ENCODE data around the gene MEAK7.

The MEAK7 gene

DNA sequence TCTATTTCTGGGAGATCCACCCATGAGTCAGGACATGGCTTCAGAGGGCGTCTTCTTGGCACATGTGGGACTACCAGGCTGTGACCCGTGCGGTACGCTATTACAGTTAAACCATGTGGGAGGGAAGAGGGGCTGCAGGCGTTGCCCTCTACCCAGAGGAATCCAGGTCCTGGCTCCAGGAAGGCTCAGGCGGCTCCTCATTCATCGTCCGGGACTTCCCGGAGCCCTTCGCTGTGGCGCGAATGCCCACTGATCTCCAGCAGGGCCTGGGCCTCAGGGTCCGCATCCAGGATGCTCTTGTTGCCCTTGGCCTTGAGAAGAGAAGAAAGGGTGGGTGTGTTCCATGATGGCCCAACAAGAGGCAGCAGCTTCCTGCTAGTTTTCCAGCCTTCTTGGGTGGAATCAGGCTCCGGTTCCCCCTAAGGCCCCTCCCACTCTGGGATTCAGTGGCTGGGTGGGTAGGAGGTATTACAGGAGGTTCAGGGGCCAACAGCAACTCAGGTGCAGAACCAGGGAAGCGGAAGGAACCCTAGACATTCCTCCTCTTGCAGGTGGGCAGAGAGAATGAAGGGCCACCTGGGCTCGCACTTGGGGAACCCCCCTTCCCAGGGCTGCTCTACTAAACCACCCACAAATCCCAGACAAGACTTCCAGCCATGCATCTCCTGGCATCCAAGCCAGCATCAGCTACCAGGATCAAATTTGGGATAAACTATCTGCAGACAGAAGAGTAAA is 24.6 kb downstream of the MEAK7 start:
- in situ Hi-C loops (cut with MboI; ENCODE audit: low sequenced_read_pairs): loop anchor here (10.0 to 25.0 kb wide), 2 partner anchors 195 to 518 kb away; partner anchors contain the start of genes NECAB2 and OSGIN1

DNA sequence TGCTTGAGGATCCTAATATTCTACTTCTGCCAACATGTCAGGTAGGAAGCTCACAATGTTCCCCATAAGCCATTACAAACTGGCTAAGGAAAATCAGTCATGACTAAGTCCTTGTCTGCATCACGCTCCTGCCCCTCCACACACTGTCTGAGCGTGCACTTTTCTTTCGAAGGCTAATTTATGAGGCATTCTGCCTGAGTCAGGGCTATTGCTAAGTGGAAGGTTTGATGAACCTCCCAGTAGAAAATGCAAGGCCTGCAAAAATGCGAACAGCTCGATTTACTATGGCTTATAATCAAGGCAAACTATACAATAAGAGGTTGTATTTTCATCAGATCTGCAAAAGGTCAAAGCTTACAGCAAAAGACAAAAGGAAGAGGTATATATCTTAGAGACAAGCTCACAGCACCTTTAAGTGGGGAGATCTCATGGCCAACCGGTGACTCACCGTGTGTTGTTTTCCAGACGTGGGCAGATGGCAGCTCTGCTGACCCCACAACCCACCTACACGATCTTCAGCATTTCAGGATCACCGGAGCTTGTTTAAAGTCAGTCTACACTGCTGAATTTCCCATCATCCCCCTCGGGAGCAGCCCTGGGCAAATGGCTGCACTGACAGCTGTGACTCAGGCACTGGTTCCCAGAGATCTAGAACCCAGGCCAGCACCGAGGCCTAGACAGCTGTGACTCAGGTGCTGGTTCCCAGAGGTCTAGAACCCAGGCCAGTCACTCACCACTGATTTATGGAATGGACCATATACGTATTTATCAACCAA is 26.1 kb downstream of the MEAK7 start:
- in situ Hi-C loops (cut with MboI; ENCODE audit: low sequenced_read_pairs): loop anchor here (25.0 kb wide), 1 partner anchor 516 kb away; the partner anchor contains the start of genes NECAB2 and OSGIN1

DNA sequence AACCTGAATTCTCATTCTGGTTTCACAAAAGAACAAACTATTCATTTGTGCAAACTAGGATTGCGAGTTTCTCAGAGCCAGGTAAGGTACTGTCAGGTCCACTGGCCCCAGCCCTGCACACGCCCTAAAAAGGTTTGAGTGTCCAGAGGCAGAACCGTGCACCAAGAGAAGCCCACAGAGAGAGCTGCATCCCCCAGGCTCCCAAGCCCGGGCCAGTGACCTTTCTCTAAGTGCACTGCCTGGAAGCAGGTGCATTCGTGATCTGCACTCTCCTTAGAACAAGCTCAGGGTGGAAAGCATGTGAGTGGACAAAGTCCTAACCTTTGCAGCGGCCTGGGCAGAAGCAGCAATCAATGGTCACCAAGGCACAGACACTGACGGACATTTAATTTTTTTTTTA is 26.8 kb downstream of the MEAK7 start:
- in situ Hi-C loops (cut with MboI; ENCODE audit: low sequenced_read_pairs): loop anchor here (25.0 kb wide), 1 partner anchor 515 kb away; the partner anchor contains the start of genes NECAB2 and OSGIN1

DNA sequence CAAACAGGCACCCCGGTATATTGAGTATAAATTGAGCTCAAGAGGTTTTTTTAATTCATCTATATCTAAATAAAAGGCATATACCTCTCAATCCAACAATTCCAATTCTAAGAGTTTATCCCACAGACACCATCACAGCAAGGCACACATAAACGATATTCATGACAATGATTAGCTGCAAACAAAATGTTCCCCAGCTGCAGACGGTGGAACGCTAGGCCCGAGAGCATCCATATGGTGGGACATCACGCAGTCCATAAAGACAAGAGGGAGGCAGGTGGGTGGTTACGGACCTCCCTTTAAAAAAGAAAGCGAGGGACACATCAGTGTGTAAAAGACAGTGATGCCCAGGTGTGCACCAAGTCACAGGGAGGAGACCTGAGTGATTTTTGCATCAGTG is 28.1 kb downstream of the MEAK7 start:
- in situ Hi-C loops (cut with MboI; ENCODE audit: low sequenced_read_pairs): loop anchor here (25.0 kb wide), 1 partner anchor 514 kb away; the partner anchor contains the start of genes NECAB2 and OSGIN1

DNA sequence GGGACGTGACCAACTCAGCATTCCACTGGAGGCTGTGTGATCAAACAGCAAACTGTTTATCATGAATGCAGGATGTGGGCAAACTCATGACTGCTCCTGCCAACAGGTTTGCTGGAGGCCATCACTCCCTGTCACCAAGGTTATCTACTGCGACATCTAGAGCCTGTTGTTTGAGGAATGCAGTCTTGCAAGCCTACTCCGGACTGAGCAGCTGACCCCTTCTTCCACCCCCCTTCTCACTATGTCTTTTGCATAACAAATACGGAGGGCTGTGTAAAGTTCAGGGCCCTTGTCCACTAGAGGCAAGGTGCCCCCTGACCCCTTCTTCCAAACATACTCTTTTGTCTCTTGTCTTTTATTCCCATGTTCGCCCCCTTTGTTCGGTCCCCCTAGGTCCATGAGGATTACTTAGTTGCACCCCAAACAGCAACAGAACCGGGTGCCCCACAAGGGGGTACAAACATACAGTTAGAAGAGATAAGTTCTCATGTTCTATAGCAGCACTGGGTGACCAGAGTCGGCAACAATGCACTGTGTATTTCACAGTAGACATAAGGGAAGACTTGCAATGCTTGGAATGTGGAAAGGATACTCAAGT is 28.7 kb downstream of the MEAK7 start:
- in situ Hi-C loops (cut with MboI; ENCODE audit: low sequenced_read_pairs): loop anchor here (25.0 kb wide), 1 partner anchor 513 kb away; the partner anchor contains the start of genes NECAB2 and OSGIN1

DNA sequence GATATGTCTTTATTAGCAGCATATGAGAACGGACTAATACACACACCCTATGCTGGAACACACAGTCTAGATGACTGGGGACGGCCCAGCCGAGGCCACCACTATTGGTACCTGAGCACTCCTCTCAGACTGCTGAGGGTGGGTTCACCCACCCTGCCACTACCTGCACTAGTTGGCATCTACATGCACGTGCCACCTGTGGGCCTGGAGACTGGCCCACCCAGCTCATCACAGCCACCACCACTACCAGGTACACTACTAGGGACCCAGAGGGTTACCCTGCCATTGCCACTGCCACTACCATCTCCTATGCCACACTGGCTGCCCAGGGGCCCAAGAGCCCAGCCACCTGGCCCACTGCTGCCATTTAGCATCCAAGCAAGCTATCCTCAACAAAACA is 32.5 kb downstream of the MEAK7 start:
- in situ Hi-C loops (cut with MboI; ENCODE audit: low sequenced_read_pairs): no loop called here

DNA sequence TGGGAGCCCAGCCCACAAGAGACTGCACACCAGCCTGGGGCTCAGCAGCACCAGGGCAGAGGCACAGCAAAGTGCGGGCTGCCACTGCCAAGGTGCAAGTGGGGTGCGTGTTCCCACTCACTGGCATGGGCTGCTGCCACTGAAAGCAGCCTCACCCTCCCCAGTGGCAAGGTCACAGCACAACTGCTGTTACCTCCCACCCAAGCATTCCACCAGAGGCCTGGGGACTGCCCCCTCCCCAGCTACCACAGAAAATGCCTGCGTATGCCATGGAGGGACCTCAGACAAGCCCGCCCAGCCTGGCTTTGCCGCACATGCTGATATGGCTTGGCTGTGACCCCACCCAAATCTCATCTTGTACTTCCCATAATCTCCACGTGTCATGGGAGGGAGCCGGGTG is 33.1 kb downstream of the MEAK7 start:
- in situ Hi-C loops (cut with MboI; ENCODE audit: low sequenced_read_pairs): no loop called here

DNA sequence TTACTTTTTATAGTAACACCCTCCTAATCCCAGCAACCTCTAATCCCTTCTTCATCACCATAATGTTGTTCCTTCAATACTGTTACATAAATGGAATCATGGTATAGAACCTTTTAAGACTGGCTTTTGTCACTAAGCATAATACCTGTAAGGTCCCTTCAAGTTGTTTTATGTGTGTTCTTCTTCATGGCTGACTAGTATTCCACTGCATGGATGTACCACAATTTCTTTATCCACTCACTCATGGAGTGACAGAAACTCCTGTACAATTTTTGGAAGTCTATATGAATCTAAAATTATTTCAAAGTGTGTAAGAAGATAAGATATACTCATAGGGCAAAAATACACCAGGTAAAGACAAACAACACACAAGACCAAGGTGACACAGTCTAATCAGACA is 36.8 kb downstream of the MEAK7 start:
- in situ Hi-C loops (cut with MboI; ENCODE audit: low sequenced_read_pairs): no loop called here

DNA sequence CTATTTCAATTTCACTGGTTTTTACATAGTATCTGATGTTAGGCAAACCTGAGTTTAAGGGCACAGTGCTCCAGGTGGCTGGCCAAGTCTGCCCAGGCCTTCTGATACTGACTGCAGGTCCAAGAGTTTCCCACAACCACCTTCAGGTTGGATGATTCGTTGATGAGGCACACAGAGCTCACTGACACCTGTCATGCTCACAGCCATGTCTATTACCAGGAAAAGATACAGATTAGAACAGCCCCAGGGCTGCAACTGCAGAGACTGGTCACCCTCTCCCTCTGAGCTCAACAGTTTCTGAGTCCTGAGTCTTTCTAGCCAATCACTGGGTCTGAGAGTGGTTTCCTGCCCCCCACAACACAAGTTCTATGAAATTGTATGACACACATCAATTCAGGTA is 37.2 kb downstream of the MEAK7 start:
- in situ Hi-C loops (cut with MboI; ENCODE audit: low sequenced_read_pairs): no loop called here

DNA sequence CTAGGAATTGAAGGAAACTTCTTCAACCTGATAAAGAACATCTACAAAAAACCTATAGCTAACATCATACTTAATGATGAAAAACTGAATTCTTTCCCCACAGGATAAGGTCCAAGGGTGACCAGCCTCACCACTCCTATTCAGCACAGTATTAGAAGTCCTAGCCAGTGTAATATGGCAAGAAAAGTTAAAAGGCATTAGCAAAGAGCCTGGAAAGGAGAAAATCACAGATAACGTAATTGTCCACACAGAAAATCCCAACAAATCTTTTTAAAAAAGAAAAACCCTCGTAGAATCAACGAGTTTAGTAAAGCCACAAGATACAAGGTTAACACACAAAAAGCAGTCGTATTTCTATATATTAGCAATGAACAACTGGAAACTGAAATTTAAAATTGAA is 37.8 kb downstream of the MEAK7 start:
- in situ Hi-C loops (cut with MboI; ENCODE audit: low sequenced_read_pairs): no loop called here

DNA sequence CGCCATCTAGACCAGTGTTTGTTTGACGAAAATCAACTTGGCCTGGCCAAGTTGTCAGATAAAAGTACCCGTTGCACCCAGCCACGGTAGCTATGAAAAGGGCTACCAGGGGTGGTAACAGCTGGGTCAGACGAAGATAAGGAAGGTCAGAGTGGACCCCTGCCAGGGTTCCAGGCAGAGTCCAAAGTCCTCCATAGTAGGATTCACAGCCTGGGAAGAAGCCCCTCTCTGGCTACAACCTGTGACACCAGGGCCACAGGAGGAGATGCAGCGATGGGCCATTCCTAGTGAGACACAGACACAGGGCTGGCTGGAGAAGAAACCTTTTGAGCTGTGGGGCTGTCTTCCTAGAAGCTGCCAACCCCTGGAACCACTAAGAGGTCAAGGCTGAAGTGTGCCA is 39.3 kb downstream of the MEAK7 start:
- in situ Hi-C loops (cut with MboI; ENCODE audit: low sequenced_read_pairs): no loop called here

DNA sequence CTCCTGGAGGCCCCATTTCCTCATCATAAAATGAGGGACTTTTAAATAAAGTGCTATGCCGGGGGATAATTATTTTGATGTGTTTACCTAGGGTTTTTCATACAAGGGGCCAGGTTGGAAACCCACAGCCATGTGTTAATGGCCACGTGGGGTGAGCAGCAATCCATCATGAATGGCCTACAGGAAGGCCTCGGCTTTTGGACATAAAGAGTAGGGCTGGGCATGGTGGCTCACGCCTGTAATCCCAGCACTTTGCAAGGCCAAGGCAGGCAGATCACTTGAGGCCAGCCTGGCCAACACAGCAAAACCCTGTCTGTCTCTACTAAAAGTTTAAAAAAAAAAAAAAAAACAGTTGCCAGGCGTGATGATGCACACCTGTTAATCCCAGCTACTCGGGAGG is 40.3 kb downstream of the MEAK7 start:
- in situ Hi-C loops (cut with MboI; ENCODE audit: low sequenced_read_pairs): no loop called here

DNA sequence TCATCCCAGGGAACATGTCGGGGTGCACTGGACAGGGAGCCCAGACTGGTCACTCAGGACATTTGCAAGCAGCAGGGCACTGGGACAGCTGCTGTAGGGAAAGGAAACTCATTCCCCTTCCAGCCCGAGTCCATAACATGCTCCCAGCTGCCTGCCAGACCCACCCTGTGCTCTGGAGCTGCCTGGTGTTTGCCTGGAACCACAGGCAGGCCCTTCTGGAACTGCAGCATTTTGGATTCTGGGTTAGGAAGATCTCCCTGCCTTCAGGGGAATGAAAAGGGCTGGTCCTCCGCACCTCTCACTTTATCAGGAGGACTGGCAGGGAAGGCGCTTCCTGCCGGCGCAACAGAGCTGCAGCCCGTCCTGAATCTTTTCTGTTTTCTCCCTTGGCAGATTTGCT is 41.2 kb downstream of the MEAK7 start:
- in situ Hi-C loops (cut with MboI; ENCODE audit: low sequenced_read_pairs): no loop called here

DNA sequence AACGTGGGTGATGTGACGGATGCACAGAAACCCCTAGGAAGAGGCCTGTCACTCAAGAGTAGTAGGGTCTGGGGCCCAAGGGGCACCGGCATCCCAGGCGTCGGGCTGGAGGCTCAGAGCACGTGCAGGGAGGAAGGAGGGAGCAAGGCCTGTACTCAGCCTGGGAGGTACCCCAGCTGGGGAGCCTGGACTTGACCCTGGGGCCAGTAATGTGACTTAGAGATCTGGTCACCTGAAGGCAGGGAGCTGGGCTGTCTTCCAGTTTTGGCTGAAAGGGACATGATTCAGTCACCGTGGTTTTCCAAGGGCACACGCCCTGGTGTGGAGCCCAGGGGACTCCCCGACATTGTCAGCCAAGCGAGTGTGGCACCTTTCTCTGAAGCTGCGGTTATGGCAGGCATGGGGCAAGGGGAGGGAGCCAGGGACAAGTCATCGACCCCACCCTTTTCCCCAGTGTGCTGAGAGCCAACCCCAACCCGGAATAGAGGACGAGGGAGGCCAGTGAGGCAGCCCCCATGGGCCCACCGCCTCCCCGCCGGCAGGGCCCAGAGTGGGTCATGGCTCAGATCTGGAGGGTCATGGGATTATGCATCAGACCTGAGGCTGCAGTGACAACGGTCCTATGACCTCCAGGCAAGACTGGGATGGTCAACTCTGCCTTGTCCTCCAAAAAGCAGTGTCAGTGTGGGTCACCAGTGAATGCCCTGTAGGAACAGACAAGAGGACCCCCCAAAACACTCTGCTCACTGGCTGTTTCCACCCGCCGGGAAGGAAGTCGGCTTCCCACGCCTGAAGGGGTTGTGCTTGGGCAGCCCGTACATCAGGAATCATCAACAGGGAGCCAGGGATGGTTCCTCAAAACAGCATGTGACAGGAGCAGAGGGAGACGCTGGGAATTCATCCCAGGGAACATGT is 41.9 kb downstream of the MEAK7 start:
- in situ Hi-C loops (cut with MboI; ENCODE audit: low sequenced_read_pairs): no loop called here

DNA sequence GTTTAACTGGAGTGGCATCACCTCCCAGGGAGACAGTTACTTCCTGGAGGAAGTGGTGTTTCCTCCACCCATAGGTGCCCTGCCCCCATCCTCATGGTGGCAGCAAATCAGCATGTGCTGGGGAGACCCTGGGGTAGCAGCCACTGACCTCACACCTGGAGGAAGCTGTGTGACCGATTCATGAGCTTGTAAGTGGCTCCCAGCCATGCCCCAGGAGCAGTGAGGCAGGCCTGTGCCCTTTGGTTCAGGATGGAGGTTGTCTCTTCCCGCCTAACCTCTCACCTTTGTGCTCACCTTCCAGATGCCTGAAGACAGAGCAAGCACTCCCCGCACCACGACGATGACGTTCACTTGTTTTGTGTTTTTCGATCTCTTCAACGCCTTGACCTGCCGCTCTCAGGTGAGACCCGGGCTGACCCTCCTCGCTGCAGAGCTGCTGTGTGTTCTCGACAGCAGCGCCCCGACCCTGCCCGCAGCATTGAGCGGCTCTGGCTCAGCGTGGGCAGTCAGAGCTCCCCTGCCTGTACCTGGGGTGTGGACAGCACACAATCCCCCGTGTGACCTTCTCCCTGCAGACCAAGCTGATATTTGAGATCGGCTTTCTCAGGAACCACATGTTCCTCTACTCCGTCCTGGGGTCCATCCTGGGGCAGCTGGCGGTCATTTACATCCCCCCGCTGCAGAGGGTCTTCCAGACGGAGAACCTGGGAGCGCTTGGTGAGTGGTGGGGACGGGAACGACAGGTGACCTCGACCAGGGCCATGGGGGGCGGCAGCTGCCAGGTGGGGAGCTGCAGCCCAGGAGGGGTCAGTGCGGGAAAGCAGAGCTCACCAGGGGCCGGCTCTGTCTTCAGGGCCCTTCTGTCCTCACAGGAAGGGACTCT is 42.8 kb downstream of the MEAK7 start:
- in situ Hi-C loops (cut with MboI; ENCODE audit: low sequenced_read_pairs): no loop called here

DNA sequence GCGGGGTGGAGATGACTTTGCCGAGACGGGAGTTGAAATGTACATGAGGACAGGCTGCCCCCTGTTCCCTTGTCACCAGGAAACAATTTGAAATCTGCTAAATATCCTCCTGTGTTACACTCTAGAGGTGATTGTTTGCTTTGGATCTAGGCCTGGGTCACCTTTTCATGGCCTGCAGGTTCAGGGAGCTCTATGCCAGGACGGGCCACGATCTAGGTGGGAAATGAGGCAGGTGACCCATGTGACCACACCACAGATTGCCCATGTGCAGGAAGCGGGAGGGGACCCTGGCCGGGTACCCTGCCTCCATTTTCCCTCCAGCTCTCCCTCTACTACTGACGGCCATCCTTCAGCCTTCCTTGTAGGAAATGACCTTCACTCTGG is 43.4 kb downstream of the MEAK7 start:
- in situ Hi-C loops (cut with MboI; ENCODE audit: low sequenced_read_pairs): no loop called here

DNA sequence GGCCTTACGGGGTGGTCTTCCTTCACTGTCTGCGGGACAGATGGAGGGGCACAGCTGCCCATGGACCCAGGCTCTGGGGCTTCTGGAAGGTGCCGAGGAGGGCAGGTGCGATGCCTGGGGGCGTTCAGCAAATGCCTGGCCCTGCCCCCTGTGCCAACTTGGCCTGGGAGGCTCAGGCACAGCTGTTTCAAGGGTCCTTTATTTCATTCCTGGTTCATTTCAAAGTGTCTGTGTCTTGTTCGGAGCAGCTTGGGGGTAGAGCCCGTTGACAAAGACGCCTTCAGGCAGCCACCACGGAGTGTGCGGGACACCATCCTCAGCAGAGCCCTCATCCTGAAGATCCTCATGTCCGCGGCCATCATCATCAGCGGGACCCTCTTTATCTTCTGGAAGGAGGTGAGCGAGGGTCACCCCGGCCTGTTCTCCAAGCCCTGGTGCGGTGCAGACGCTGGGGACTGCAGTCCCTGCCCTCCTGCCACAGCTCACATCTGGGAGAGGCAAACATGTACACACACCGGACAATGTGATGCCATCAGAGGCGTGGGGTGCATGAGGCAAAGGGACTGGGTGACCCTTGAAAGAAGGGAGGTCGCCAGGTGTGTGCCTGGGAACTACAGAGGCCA is 43.9 kb downstream of the MEAK7 start:
- in situ Hi-C loops (cut with MboI; ENCODE audit: low sequenced_read_pairs): no loop called here

DNA sequence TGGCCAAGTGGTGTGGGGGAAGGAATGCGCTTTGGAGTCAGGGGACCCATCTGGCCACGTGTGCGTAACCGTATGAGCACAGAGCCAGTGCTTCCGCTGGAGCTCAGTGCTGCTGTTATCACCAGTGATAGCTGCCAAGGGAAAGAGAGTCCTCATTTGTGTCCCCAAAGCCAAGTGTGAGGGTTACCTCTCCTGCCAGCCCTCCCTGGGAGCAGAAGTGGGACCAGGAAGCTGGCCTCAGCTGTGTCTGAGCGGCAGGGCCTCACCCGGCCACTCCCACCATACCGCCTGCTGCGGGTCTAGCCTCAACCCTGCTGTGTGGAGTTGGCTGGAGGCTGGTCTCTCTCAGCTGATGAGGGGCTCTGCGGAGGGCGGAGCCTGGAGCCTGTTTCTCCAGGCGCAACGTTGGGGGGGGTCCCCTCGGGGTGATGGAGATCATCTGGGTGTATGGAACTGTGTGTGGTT is 44.5 kb downstream of the MEAK7 start:
- in situ Hi-C loops (cut with MboI; ENCODE audit: low sequenced_read_pairs): no loop called here

DNA sequence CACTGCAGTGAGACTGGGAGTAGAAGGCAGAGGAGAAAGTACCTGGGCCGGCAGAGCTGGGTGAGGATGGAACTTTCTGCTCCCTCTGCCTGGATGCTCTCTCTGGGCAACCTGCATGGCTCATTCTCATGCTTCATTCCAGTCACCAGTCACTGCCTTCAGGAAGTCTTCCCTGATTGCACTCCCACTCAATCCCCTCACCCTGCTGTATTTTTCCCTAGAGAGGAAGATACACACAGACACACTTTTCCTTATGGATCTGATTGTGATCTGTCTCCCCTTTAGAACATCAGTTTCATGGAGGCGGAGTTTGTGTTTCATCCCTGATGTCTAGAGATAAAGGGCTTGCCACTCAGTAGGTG is 44.9 kb downstream of the MEAK7 start:
- in situ Hi-C loops (cut with MboI; ENCODE audit: low sequenced_read_pairs): no loop called here
